Epithelial cell of esophagus (primary cell): Measurements from ENCODE around the gene IRGM.
"Not testable (repeated sequence)": the region's sequence is repeated elsewhere in the genome, so short reads cannot be mapped to it uniquely, and the experiment has no call there.

Experiments used
- DNase-seq: peaks from one replicate; pipeline ENCODE4 v3.0.0; 2010; ENCODE audit warnings: low read depth
- H3K4me3 ChIP-seq: 2 replicates; pipeline ENCODE4 v1.5.1; 2011; ENCODE audit warnings: mild to moderate bottlenecking, low read length, control low read depth
- CTCF ChIP-seq: IDR thresholded peaks from 2 replicates; pipeline ENCODE4 v1.5.1; 2011; ENCODE audit warnings: low read depth, mild to moderate bottlenecking, low read length, control low read depth, inconsistent platforms; ENCODE audit not compliant: insufficient read depth; ENCODE audit errors: missing control alignments

Gene IRGM

GRCh38 chr5:150829744-150830143 lies 16.6 kb upstream of the IRGM start:
- no peak for DNase-seq
- no peak for TF ChIP-seq CTCF

GRCh38 chr5:150831821-150832220 lies 14.5 kb upstream of the IRGM start:
- DNase-seq, H3K4me3 ChIP-seq: not testable (repeated sequence)

More at GRCh38 chr5:150829744-150830143, 16.6 kb upstream of the IRGM start:
- no peak overlapping the region for H3K4me3 ChIP-seq

- no peak overlapping the region for H3K4me3 ChIP-seq
- no peak for DNase-seq
- no peak for TF ChIP-seq CTCF
Measured at GRCh38 chr5:150836064-150836463, 10.3 kb upstream of the IRGM start.

GRCh38 chr5:150836703-150837102 lies 9.6 kb upstream of the IRGM start:
- TF ChIP-seq CTCF: no peak
- DNase-seq: no peak
- H3K4me3 ChIP-seq: no peak overlapping the region

GRCh38 chr5:150845185-150845859 lies 999 bp upstream of the IRGM start:
- DNase-seq, H3K4me3 ChIP-seq: not testable (repeated sequence)

- DNase-seq: peak; percentile 93
- TF ChIP-seq CTCF: peak; percentile 70
- H3K4me3 ChIP-seq: no peak overlapping the region
Measured at GRCh38 chr5:150846654-150847333, 473 bp downstream of the IRGM start.

GRCh38 chr5:150847334-150847695 lies 994 bp downstream of the IRGM start:
- no peak overlapping the region for H3K4me3 ChIP-seq
- no peak for DNase-seq
- TF ChIP-seq CTCF: no peak

GRCh38 chr5:150848271-150848670 lies 1.9 kb downstream of the IRGM start:
- no peak for TF ChIP-seq CTCF
- H3K4me3 ChIP-seq: no peak overlapping the region
- DNase-seq: peak; percentile 69
